Upper lobe of left lung (tissue), 6 donors: ENCODE measurements around the gene ADCY2. TPM values are rescaled to one million over a fixed set of nuclear protein-coding genes. Genes with fewer than 3 reads are reported as not detected.

ENCODE experiments used
- ATAC-seq, 2 donors: fragments of 200-7000 bp; cut with Tn5 transposase; one replicate each; pipeline ENCODE4 v1.9.1; 2022; ENCODE audit warnings: mild to moderate bottlenecking in 2 of 2, moderate library complexity in 2 of 2; ENCODE audit not compliant: low FRiP score in 2 of 2
- DNase-seq, 2 donors: peaks; one replicate each; pipeline ENCODE4 v3.0.0-alpha.2; 2019 to 2020
- H3K27ac ChIP-seq, 4 donors: fragments of 200-600 bp; sonication (generic); one replicate each; pipeline ENCODE4 v1.5.1; 2016 to 2019
- H3K27me3 ChIP-seq, 4 donors: fragments of 200-600 bp; sonication (generic); one replicate each; pipeline ENCODE4 v1.5.1; 2017 to 2019
- H3K36me3 ChIP-seq, 4 donors: fragments of 200-600 bp; sonication (generic); one replicate each; pipeline ENCODE4 v1.5.1; 2016 to 2019
- H3K4me1 ChIP-seq, 4 donors: fragments of 200-600 bp; sonication (generic); one replicate each; pipeline ENCODE4 v1.5.1; 2018 to 2019
- H3K4me3 ChIP-seq, 4 donors: fragments of 200-600 bp; sonication (generic); one replicate each; pipeline ENCODE4 v1.5.1; 2017 to 2019; ENCODE audit warnings: mild to moderate bottlenecking in 2 of 4, moderate library complexity in 1 of 4
- H3K9me3 ChIP-seq, 4 donors: fragments of 200-600 bp; sonication (generic); one replicate each; pipeline ENCODE4 v1.5.1; 2018 to 2019
- EP300 ChIP-seq, 4 donors: sonication (generic); formaldehyde crosslinking; IDR thresholded peaks; one replicate each; pipeline ENCODE4 v1.5.1; 2017; ENCODE audit warnings: antibody characterized with exemption in 4 of 4, control low read depth in 2 of 4
- POLR2A ChIP-seq, 4 donors: fragments of 450-650 bp; IDR thresholded peaks; one replicate each; pipeline ENCODE4 v1.5.1; 2016 to 2017; ENCODE audit warnings: antibody characterized with exemption in 4 of 4, mild to moderate bottlenecking in 2 of 4
- POLR2AphosphoS5 ChIP-seq, 2 donors: sonication (generic); formaldehyde crosslinking; IDR thresholded peaks; one replicate each; pipeline ENCODE4 v1.5.1; 2017; ENCODE audit warnings: antibody characterized with exemption in 2 of 2
- WGBS, 2 donors: methylation state at CpG; one replicate each; pipeline ENCODE4 v1.1.5; 2017 to 2018; 5-methylcytosine and 5-hydroxymethylcytosine counted together
- total RNA-seq, 6 donors: library from RNA; depleted of rRNA in 4 of 6; stranded (reverse); fragments of >200 nt in 4 of 6; gene quantifications; one replicate each; pipeline versions ENCODE4 v1.1.0 to v1.2.1, GENCODE V29; 2016 to 2021
- TF ChIP-seq, protein P1 (sequence below), 6 experiments: fragments of 450-650 bp in 4 of 6; fragments of 200-600 bp in 2 of 6; sonication (generic) in 2 of 6; IDR thresholded peaks; one replicate each; pipeline ENCODE4 v1.5.1; 2016 to 2019; ENCODE audit warnings: antibody characterized with exemption in 6 of 6
- donor health status: DM: no; HTN: no; CAD: no; lungs with moderate emphysema.
- donor health status: DM: no; HTN: yes; CAD: no; lungs with severe emphysema.

ADCY2 gene
- total RNA-seq, 6 donors from 2014 or later: 0.20 to 2.4 (median 0.46) TPM; not detected in 1

- Histone ChIP-seq H3K4me1 (no peaks in the 10 kb centered on the region), H3K27ac (no peak overlapping the region), H3K27me3 (no peaks in the 10 kb centered on the region), H3K36me3 (no peaks in the 10 kb centered on the region), H3K9me3 (no peaks in the 10 kb centered on the region), H3K4me3 (no peak overlapping the region)
- WGBS, 2 donors: 65 to 68% methylated on average over 7 of the region's 7 CpGs
- no peak for ATAC-seq
- no peak for DNase-seq
- TF ChIP-seq, protein P1, sequence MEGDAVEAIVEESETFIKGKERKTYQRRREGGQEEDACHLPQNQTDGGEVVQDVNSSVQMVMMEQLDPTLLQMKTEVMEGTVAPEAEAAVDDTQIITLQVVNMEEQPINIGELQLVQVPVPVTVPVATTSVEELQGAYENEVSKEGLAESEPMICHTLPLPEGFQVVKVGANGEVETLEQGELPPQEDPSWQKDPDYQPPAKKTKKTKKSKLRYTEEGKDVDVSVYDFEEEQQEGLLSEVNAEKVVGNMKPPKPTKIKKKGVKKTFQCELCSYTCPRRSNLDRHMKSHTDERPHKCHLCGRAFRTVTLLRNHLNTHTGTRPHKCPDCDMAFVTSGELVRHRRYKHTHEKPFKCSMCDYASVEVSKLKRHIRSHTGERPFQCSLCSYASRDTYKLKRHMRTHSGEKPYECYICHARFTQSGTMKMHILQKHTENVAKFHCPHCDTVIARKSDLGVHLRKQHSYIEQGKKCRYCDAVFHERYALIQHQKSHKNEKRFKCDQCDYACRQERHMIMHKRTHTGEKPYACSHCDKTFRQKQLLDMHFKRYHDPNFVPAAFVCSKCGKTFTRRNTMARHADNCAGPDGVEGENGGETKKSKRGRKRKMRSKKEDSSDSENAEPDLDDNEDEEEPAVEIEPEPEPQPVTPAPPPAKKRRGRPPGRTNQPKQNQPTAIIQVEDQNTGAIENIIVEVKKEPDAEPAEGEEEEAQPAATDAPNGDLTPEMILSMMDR (IDR thresholded peaks at IDR 0.05): no peak
- TF ChIP-seq POLR2AphosphoS5 (IDR thresholded peaks at IDR 0.05) (no peak), EP300 (IDR thresholded peaks at IDR 0.05) (no peak)
Observed at GRCh38 chr5:7671381-7671993, 275.5 kb downstream of the ADCY2 start.

- Histone ChIP-seq H3K4me3 (no peak overlapping the region), H3K4me1 (no peaks in the 10 kb centered on the region), H3K9me3 (no peaks in the 10 kb centered on the region), H3K27me3 (no peaks in the 10 kb centered on the region), H3K36me3 (no peaks in the 10 kb centered on the region), H3K27ac (no peak overlapping the region)
- no peak for DNase-seq
- ATAC-seq: no peak
- WGBS, 2 donors: 87% methylated on average over 7 of the region's 7 CpGs
- TF ChIP-seq, protein P1 (IDR thresholded peaks at IDR 0.05): no peak
- TF ChIP-seq EP300 (IDR thresholded peaks at IDR 0.05): no peak
- no peak for TF ChIP-seq POLR2A (IDR thresholded peaks at IDR 0.05)
- no peak for TF ChIP-seq POLR2AphosphoS5 (IDR thresholded peaks at IDR 0.05)
Observed at GRCh38 chr5:7673658-7674057, 277.7 kb downstream of the ADCY2 start.

DNA sequence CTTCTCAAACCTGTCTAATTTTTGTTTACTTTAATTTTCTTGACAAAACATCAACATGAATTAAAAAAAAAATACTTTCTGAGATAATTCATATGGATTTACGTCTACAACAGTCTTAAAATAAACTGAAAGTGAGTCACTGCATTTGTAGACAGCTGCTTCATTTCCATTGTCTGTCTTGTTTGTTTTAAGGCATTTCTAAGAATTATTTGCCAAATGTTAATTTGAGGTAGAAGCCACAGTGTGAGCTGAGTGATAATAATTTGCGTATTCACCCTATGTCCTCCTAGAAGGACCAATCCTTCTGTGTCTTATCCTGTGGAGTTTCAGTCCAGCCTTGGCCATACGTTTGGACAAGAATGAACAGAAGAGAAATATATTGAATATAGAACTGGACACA, 280.5 kb downstream of the ADCY2 start:
- Histone ChIP-seq H3K4me3 (no peak overlapping the region), H3K4me1 (no peaks in the 10 kb centered on the region), H3K27me3 (no peaks in the 10 kb centered on the region), H3K36me3 (no peaks in the 10 kb centered on the region), H3K9me3 (no peaks in the 10 kb centered on the region), H3K27ac (no peak overlapping the region)
- DNase-seq: no peak
- TF ChIP-seq POLR2AphosphoS5 (IDR thresholded peaks at IDR 0.05) (no peak), EP300 (IDR thresholded peaks at IDR 0.05) (no peak), POLR2A (IDR thresholded peaks at IDR 0.05) (no peak)
- TF ChIP-seq, protein P1 (IDR thresholded peaks at IDR 0.05): no peak
- WGBS, 2 donors: 61 to 72% methylated on average over 3 of the region's 3 CpGs
- ATAC-seq: no peak

- 74 to 83% methylated on average over 4 of the region's 4 CpGs for WGBS, 2 donors
- Histone ChIP-seq H3K27ac (no peak overlapping the region), H3K4me3 (no peak overlapping the region), H3K4me1 (no peaks in the 10 kb centered on the region), H3K27me3 (no peaks in the 10 kb centered on the region), H3K36me3 (no peaks in the 10 kb centered on the region), H3K9me3 (no peaks in the 10 kb centered on the region)
- ATAC-seq: no peak
- no peak for TF ChIP-seq POLR2AphosphoS5 (IDR thresholded peaks at IDR 0.05)
- TF ChIP-seq, protein P1 (IDR thresholded peaks at IDR 0.05): no peak
- no peak for DNase-seq
Observed at GRCh38 chr5:7678030-7678429, 282.1 kb downstream of the ADCY2 start.

DNA sequence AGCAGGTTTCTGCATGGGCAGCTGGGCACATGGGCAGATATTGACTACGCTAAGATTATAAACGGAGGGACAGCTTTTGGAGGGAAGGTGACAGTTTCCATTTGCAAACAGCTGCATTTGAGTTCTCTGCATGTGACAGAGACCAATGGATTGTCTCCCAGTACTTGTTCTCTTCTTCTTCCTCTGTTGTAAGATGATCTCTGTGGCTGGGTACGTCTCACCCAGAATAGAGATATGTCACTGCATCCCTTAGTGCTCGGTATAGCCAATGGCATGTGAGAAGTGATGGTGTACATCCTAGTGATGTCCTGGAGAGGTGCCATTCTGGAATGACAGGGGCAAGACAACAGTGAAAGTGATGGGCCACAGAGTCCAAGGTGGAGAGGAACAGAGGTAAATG, 283.7 kb downstream of the ADCY2 start:
- ATAC-seq (no peak), DNase-seq (no peak)
- Histone ChIP-seq H3K27me3 (no peaks in the 10 kb centered on the region), H3K36me3 (no peaks in the 10 kb centered on the region), H3K4me3 (no peak overlapping the region), H3K4me1 (no peaks in the 10 kb centered on the region), H3K9me3 (no peaks in the 10 kb centered on the region), H3K27ac (no peak overlapping the region)
- no peak for TF ChIP-seq POLR2A (IDR thresholded peaks at IDR 0.05)
- no peak for TF ChIP-seq POLR2AphosphoS5 (IDR thresholded peaks at IDR 0.05)
- TF ChIP-seq, protein P1 (IDR thresholded peaks at IDR 0.05): no peak
- TF ChIP-seq EP300 (IDR thresholded peaks at IDR 0.05): no peak
- 78 to 81% methylated on average over 4 of the region's 4 CpGs for WGBS, 2 donors
